Hepatocyte (in vitro differentiated cells): ENCODE data around the gene TANC1. TPM values are rescaled to one million over a fixed set of nuclear protein-coding genes. Genes with fewer than 3 reads are reported as not detected.

ENCODE experiments used
- DNase-seq: peaks from one replicate; pipeline ENCODE4 v3.0.0-alpha.2; 2016; ENCODE audit warnings: low spot score
- H2AFZ ChIP-seq: fragments of 200-600 bp; sonication (generic); 2 replicates; pipeline ENCODE4 v1.6.0; 2016; ENCODE audit warnings: antibody characterized with exemption, mild to moderate bottlenecking
- H3K27ac ChIP-seq: fragments of 200-600 bp; sonication (generic); 2 replicates; pipeline ENCODE4 v1.5.1; 2016; ENCODE audit warnings: mild to moderate bottlenecking
- H3K27me3 ChIP-seq: fragments of 200-600 bp; sonication (generic); 2 replicates; pipeline ENCODE4 v1.6.1; 2016
- H3K36me3 ChIP-seq: fragments of 200-600 bp; sonication (generic); replicated peaks from 2 replicates; pipeline ENCODE4 v1.5.1; 2016; ENCODE audit warnings: low read depth; ENCODE audit not compliant: insufficient read depth
- H3K4me1 ChIP-seq: fragments of 200-600 bp; sonication (generic); 2 replicates; pipeline ENCODE4 v1.5.1; 2016; ENCODE audit warnings: mild to moderate bottlenecking, moderate library complexity; ENCODE audit not compliant: insufficient read depth
- H3K4me2 ChIP-seq: fragments of 200-600 bp; sonication (generic); 2 replicates; pipeline ENCODE4 v1.6.0; 2016
- H3K4me3 ChIP-seq: fragments of 200-600 bp; sonication (generic); 2 replicates; pipeline ENCODE4 v1.5.1; 2016; ENCODE audit warnings: mild to moderate bottlenecking
- H3K79me2 ChIP-seq: fragments of 200-600 bp; sonication (generic); 2 replicates; pipeline ENCODE4 v1.6.0; 2017; ENCODE audit warnings: mild to moderate bottlenecking
- H3K9me2 ChIP-seq: fragments of 200-600 bp; sonication (generic); replicated peaks from 2 replicates; pipeline ENCODE4 v1.6.0; 2017; ENCODE audit warnings: mild to moderate bottlenecking; ENCODE audit not compliant: insufficient read depth
- H3K9me3 ChIP-seq: fragments of 200-600 bp; sonication (generic); 2 replicates; pipeline ENCODE4 v1.5.1; 2016; ENCODE audit warnings: low read depth, mild to moderate bottlenecking
- H4K20me1 ChIP-seq: fragments of 200-600 bp; sonication (generic); 2 replicates; pipeline ENCODE4 v1.6.0; 2016; ENCODE audit warnings: mild to moderate bottlenecking; ENCODE audit not compliant: insufficient read depth, poor library complexity, severe bottlenecking
- CTCF ChIP-seq: fragments of 200-600 bp; sonication (generic); IDR thresholded peaks from 2 replicates; pipeline ENCODE4 v1.5.1; 2016; ENCODE audit warnings: antibody characterized with exemption, mild to moderate bottlenecking; ENCODE audit not compliant: poor library complexity
- EZH2 ChIP-seq: fragments of 200-600 bp; sonication (generic); IDR thresholded peaks from 2 replicates; pipeline ENCODE4 v1.6.1; 2016; ENCODE audit warnings: antibody characterized with exemption, mild to moderate bottlenecking, borderline replicate concordance
- EZH2phosphoT487 ChIP-seq: fragments of 200-600 bp; sonication (generic); IDR thresholded peaks from one replicate; pipeline ENCODE4 v1.6.1; 2018; ENCODE audit warnings: antibody characterized with exemption, mild to moderate bottlenecking, low read depth, moderate library complexity; ENCODE audit not compliant: unreplicated experiment, severe bottlenecking
- WGBS: methylation state at CpG from one replicate; pipeline ENCODE4 v1.1.6; 2016; ENCODE audit warnings: low lambda C conversion rate; ENCODE audit errors: missing lambda C conversion rate; 5-methylcytosine and 5-hydroxymethylcytosine counted together
- polyA plus RNA-seq: library from polyadenylated mRNA; unstranded; fragments of >200 nt; fragmentation: Nextera tagmentation; extraction: Ambion mirVana; gene quantifications from 2 replicates; pipeline ENCODE4 v1.2.1, GENCODE V29; 2016
- total RNA-seq: library from RNA; depleted of rRNA; stranded (reverse); fragments of >200 nt; gene quantifications from 2 replicates; pipeline ENCODE4 v1.2.3, GENCODE V29; 2014

The TANC1 gene
- total and polyA plus RNA-seq, 2 experiments from 2014 or later, result 8.3 to 18.5 TPM

GRCh38 chr2:159174759-159175158 is 206.3 kb downstream of the TANC1 start:
- H4K20me1 ChIP-seq, result no peaks in the 10 kb centered on the region
- no peaks in the 10 kb centered on the region for H3K79me2 ChIP-seq
- DNase-seq, result no peak
- no peaks in the 10 kb centered on the region for H3K9me3 ChIP-seq
- 93% methylated on average over 9 of the region's 9 CpGs for WGBS
- H3K36me3 ChIP-seq, result no peaks in the 10 kb centered on the region
- no peaks in the 10 kb centered on the region for H3K9me2 ChIP-seq
- no peak overlapping the region for H3K27ac ChIP-seq
- no peaks in the 10 kb centered on the region for H3K27me3 ChIP-seq
- no peak overlapping the region for H3K4me2 ChIP-seq
- no peak for TF ChIP-seq EZH2
- TF ChIP-seq EZH2phosphoT487, result no peak
- no peak for TF ChIP-seq CTCF
- no peak overlapping the region for H3K4me3 ChIP-seq
- H3K4me1 ChIP-seq, result no peaks in the 10 kb centered on the region
- no peak overlapping the region for H2AFZ ChIP-seq

- TF ChIP-seq EZH2phosphoT487 (no peak), EZH2 (no peak), CTCF (no peak)
- 84% methylated on average over 6 of the region's 6 CpGs for WGBS
- no peaks in the 10 kb centered on the region for H3K36me3 ChIP-seq
These were observed 206.7 kb downstream of the TANC1 start for GRCh38 chr2:159175182-159175581.

GRCh38 chr2:159175927-159176326 is 207.5 kb downstream of the TANC1 start:
- TF ChIP-seq EZH2 (no peak), CTCF (no peak), EZH2phosphoT487 (no peak)
- Histone ChIP-seq H3K36me3 (no peaks in the 10 kb centered on the region), H3K4me1 (no peaks in the 10 kb centered on the region), H3K4me3 (no peak overlapping the region), H3K9me2 (no peaks in the 10 kb centered on the region), H2AFZ (no peak overlapping the region), H3K27ac (no peak overlapping the region), H3K9me3 (no peaks in the 10 kb centered on the region), H3K79me2 (no peaks in the 10 kb centered on the region), H3K4me2 (no peak overlapping the region), H4K20me1 (no peaks in the 10 kb centered on the region), H3K27me3 (no peaks in the 10 kb centered on the region)
- WGBS, result 77% methylated on average over 3 of the region's 3 CpGs
- no peak for DNase-seq

More at GRCh38 chr2:159175182-159175581, 206.7 kb downstream of the TANC1 start:
- no peak overlapping the region for H3K4me3 ChIP-seq
- no peaks in the 10 kb centered on the region for H3K9me2 ChIP-seq
- no peaks in the 10 kb centered on the region for H4K20me1 ChIP-seq
- H3K27ac ChIP-seq, result no peak overlapping the region
- no peaks in the 10 kb centered on the region for H3K9me3 ChIP-seq
- no peak for DNase-seq
- no peaks in the 10 kb centered on the region for H3K4me1 ChIP-seq
- no peak overlapping the region for H2AFZ ChIP-seq
- no peaks in the 10 kb centered on the region for H3K27me3 ChIP-seq
- no peaks in the 10 kb centered on the region for H3K79me2 ChIP-seq
- H3K4me2 ChIP-seq, result no peak overlapping the region

- no peaks in the 10 kb centered on the region for H3K79me2 ChIP-seq
- DNase-seq, result no peak
- no peaks in the 10 kb centered on the region for H3K4me1 ChIP-seq
- H2AFZ ChIP-seq, result no peak overlapping the region
- H3K9me3 ChIP-seq, result no peaks in the 10 kb centered on the region
- H3K4me2 ChIP-seq, result no peak overlapping the region
- no peak overlapping the region for H3K4me3 ChIP-seq
- H3K36me3 ChIP-seq, result no peaks in the 10 kb centered on the region
- 78% methylated on average over 5 of the region's 5 CpGs for WGBS
- TF ChIP-seq EZH2phosphoT487 (no peak), EZH2 (no peak), CTCF (no peak)
- H3K9me2 ChIP-seq, result no peaks in the 10 kb centered on the region
- H3K27ac ChIP-seq, result no peak overlapping the region
- H3K27me3 ChIP-seq, result no peaks in the 10 kb centered on the region
- no peaks in the 10 kb centered on the region for H4K20me1 ChIP-seq
These were observed 208.1 kb downstream of the TANC1 start for GRCh38 chr2:159176555-159176954.
